OCI-LY7 (cell line): ENCODE measurements around the gene ZMIZ2. TPM values are rescaled to one million over a fixed set of nuclear protein-coding genes. Genes with fewer than 3 reads are reported as not detected.

Experiments
- BruUV-seq: library from RNA; stranded (reverse); fragments of 400-500 nt; replicated peaks from 2 replicates; lab custom pipeline; 2021; lab: Mats Ljungman, UMichigan
- CTCF ChIA-PET: fragments of 300-600 bp; sonication (Branson Sonifier 250); formaldehyde crosslinking; loops from one replicate; lab custom pipeline; 2022; ENCODE audit warnings: antibody characterized with exemption; ENCODE audit not compliant: unreplicated experiment; lab: Charles Lee
- POLR2A ChIA-PET: fragments of 300-600 bp; sonication (Branson Sonifier 250); formaldehyde crosslinking; loops from one replicate; lab custom pipeline; 2022; ENCODE audit warnings: antibody characterized with exemption; lab: Charles Lee
- DNase-seq: peaks from one replicate; pipeline ENCODE4 v3.0.0-alpha.2; 2015; ENCODE audit warnings: low spot score
- H2AFZ ChIP-seq: fragments of 200-600 bp; sonication (generic), shearing (Covaris generic); 2 replicates; pipeline ENCODE4 v1.6.1; 2014; ENCODE audit warnings: mild to moderate bottlenecking, antibody characterized with exemption, low read length, moderate library complexity
- H3K27ac ChIP-seq: fragments of 200-600 bp; sonication (generic); 2 replicates; pipeline ENCODE4 v1.5.1; 2014; ENCODE audit warnings: mixed run types, low read depth, mild to moderate bottlenecking, moderate library complexity, low read length, inconsistent platforms; ENCODE audit not compliant: poor library complexity, severe bottlenecking
- H3K36me3 ChIP-seq: fragments of 200-600 bp; sonication (generic); 2 replicates; pipeline ENCODE4 v1.6.1; 2014; ENCODE audit warnings: mild to moderate bottlenecking, antibody characterized with exemption, low read length, moderate library complexity, mixed read lengths; ENCODE audit not compliant: insufficient read depth
- H3K4me1 ChIP-seq: fragments of 200-600 bp; sonication (generic); 2 replicates; pipeline ENCODE4 v1.5.1; 2014; ENCODE audit warnings: mild to moderate bottlenecking, low read length; ENCODE audit not compliant: insufficient read depth, poor library complexity, severe bottlenecking
- H3K4me2 ChIP-seq: fragments of 200-600 bp; sonication (generic); 2 replicates; pipeline ENCODE4 v1.6.1; 2014; ENCODE audit warnings: mild to moderate bottlenecking, low read length
- H3K4me3 ChIP-seq: fragments of 200-600 bp; sonication (generic); 2 replicates; pipeline ENCODE4 v1.5.1; 2014; ENCODE audit warnings: mild to moderate bottlenecking, low read depth, low read length; ENCODE audit not compliant: poor library complexity, severe bottlenecking
- H3K79me2 ChIP-seq: fragments of 200-600 bp; sonication (generic); 2 replicates; pipeline ENCODE4 v1.6.1; 2016; ENCODE audit warnings: low read depth, mild to moderate bottlenecking, low read length, moderate library complexity, mixed read lengths; ENCODE audit not compliant: insufficient read depth
- H3K9me2 ChIP-seq: fragments of 200-600 bp; sonication (generic); 2 replicates; pipeline ENCODE4 v1.6.1; 2016; ENCODE audit warnings: mild to moderate bottlenecking, low read length, mixed read lengths; ENCODE audit not compliant: insufficient read depth
- H3K9me3 ChIP-seq: fragments of 200-600 bp; sonication (generic); 2 replicates; pipeline ENCODE4 v1.6.1; 2014; ENCODE audit warnings: mild to moderate bottlenecking, mixed run types, low read length, mixed read lengths
- H4K20me1 ChIP-seq: fragments of 200-600 bp; sonication (generic); 2 replicates; pipeline ENCODE4 v1.6.1; 2014; ENCODE audit warnings: mild to moderate bottlenecking, antibody characterized with exemption, low read length, moderate library complexity, mixed read lengths; ENCODE audit not compliant: insufficient read depth
- EZH2phosphoT487 ChIP-seq: fragments of 200-600 bp; sonication (generic); IDR thresholded peaks from 2 replicates; pipeline ENCODE4 v1.6.1; 2018; ENCODE audit warnings: low read depth, borderline replicate concordance, mild to moderate bottlenecking, mixed run types, antibody characterized with exemption, low read length, moderate library complexity, mixed read lengths
- intact Hi-C: fragments of 100-400 bp; cut with micrococcal nuclease; formaldehyde crosslinking; loops from one replicate; pipeline ENCODE4 v1.10.0; 2022; ENCODE audit not compliant: unreplicated experiment
- total RNA-seq, 2 experiments: library from RNA; depleted of rRNA in 1 of 2; stranded (reverse); fragments of >200 nt in 1 of 2; shearing (Covaris generic) in 1 of 2; gene quantifications; 2 replicates each; pipeline ENCODE4 v1.2.3, GENCODE V29; 2014 to 2022
- TF ChIP-seq, protein P1 (sequence below): fragments of 200-600 bp; sonication (generic); conservative IDR thresholded peaks from 2 replicates; pipeline ENCODE4 v1.5.1; 2014; ENCODE audit warnings: mild to moderate bottlenecking, antibody characterized with exemption, low read length, moderate library complexity, mixed read lengths

Gene ZMIZ2
- total RNA-seq, 2 experiments from 2014 or later: 17.2 to 79.7 TPM

DNA sequence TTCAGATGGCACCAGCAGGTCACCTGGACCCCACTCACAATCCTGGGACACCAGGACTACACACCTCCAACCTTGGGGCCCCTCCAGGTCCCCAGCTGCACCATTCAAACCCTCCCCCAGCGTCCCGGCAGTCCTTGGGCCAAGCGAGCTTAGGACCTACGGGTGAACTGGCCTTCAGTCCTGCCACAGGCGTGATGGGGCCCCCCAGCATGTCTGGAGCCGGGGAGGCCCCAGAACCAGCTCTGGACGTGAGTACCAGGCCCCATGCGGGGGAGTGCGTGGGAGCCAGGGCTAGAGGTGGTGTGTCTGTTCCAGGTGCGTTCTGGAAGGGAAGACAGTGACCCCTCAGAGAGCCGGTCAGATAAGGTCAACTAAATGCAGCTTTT, 17.8 kb downstream of the ZMIZ2 start:
- H4K20me1 ChIP-seq: no peaks in the 10 kb centered on the region
- intact Hi-C loops: no loop called here
- H3K9me3 ChIP-seq: no peaks in the 10 kb centered on the region
- H3K79me2 ChIP-seq: no peaks in the 10 kb centered on the region
- H3K4me3 ChIP-seq: no peak overlapping the region
- no peak overlapping the region for H2AFZ ChIP-seq
- no peak overlapping the region for H3K4me2 ChIP-seq
- no peak overlapping the region for H3K27ac ChIP-seq
- POLR2A ChIA-PET: no interaction called here
- no peak for DNase-seq
- peaks cover 56% of the 10 kb centered on the region for H3K36me3 ChIP-seq
- H3K9me2 ChIP-seq: no peaks in the 10 kb centered on the region
- CTCF ChIA-PET: no interaction called here
- BruUV-seq: no TSS peak
- H3K4me1 ChIP-seq: no peaks in the 10 kb centered on the region
- TF ChIP-seq EZH2phosphoT487: no peak
- TF ChIP-seq, protein P1, sequence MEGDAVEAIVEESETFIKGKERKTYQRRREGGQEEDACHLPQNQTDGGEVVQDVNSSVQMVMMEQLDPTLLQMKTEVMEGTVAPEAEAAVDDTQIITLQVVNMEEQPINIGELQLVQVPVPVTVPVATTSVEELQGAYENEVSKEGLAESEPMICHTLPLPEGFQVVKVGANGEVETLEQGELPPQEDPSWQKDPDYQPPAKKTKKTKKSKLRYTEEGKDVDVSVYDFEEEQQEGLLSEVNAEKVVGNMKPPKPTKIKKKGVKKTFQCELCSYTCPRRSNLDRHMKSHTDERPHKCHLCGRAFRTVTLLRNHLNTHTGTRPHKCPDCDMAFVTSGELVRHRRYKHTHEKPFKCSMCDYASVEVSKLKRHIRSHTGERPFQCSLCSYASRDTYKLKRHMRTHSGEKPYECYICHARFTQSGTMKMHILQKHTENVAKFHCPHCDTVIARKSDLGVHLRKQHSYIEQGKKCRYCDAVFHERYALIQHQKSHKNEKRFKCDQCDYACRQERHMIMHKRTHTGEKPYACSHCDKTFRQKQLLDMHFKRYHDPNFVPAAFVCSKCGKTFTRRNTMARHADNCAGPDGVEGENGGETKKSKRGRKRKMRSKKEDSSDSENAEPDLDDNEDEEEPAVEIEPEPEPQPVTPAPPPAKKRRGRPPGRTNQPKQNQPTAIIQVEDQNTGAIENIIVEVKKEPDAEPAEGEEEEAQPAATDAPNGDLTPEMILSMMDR: no peak

DNA sequence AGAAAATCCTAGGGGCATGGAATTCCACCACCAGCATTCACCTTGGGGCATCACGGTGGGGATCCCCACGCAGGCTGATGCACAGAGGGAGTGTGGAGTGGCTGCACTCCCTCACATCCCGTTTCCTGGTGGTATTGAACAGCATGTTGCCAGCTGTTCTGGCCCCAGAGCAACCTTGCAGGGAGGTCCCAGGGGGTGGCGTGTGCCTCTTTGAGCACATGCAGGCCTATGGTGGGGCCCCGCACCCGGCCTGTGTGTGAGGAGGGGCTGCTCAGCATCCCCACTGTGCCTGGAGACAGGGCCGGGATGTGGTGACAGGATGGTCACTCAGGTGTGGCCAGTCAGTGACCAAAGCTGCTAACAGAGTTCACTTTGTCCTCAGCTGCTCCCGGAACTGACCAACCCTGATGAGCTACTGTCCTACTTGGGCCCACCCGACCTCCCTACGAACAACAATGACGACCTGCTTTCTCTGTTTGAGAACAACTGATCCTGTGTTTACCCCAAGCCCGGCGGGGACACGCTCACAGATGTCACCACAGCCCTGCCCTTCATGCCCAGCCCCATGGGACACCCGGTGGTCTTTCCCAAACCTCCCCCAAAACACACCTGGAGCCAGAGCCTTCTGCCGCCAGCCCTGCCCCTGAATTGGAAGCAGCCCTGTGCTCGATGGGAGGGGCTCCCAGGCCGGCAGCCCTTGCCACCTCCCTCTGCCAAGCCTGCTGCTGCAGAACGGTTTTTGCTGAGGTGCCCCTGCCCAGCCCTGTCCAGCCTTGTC, 18.7 kb downstream of the ZMIZ2 start:
- Histone ChIP-seq H4K20me1 (no peaks in the 10 kb centered on the region), H3K4me1 (no peaks in the 10 kb centered on the region), H3K36me3 (peaks cover 53% of the 10 kb centered on the region), H3K27ac (no peak overlapping the region), H3K4me2 (no peak overlapping the region), H3K9me3 (no peaks in the 10 kb centered on the region), H3K4me3 (no peak overlapping the region), H3K79me2 (no peaks in the 10 kb centered on the region), H3K9me2 (no peaks in the 10 kb centered on the region), H2AFZ (no peak overlapping the region)
- intact Hi-C loops: no loop called here
- TF ChIP-seq, protein P1: no peak
- TF ChIP-seq EZH2phosphoT487: no peak
- DNase-seq: no peak
- ChIA-PET POLR2A (no interaction called here), CTCF (interaction anchor here (0.6 kb wide), 1 partner anchor 325 kb away, joined by 4 read pairs; no protein-coding TSS in a partner anchor)
- BruUV-seq: no TSS peak
